ENCODE results near the gene TMEM35B. TPM values are rescaled to one million over a fixed set of nuclear protein-coding genes. Genes with fewer than 3 reads are reported as not detected.

Gene TMEM35B
- total and polyA plus RNA-seq, 8 donors, result 2.0 to 131 (median 16.4) TPM

GRCh38 chr1:35030756-35031446 lies 45.8 kb upstream of the TMEM35B start:
- Histone ChIP-seq H3K27ac (peak overlapping the region; percentile 37 to 97 (median 94)), H3K9me3 (peaks cover 0 to 13% (median 9%) of the 10 kb centered on the region in 4 donors), H3K36me3 (peaks cover 4 to 17% (median 16%) of the 10 kb centered on the region in 4 donors), H3K4me1 (peaks cover 9 to 35% (median 20%) of the 10 kb centered on the region in 4 donors), H3K27me3 (no peaks in the 10 kb centered on the region), H3K4me3 (peak overlapping the region; percentile 67 to 81 (median 72))
- peak in 1 of 2 donors; percentile 73 for DNase-seq
- 3 to 4% (median 3%) methylated on average over 17 of the region's 17 CpGs for WGBS, 5 donors
- intact Hi-C loops (cut with DNase I; ENCODE audit: low total_unique reads), result no loop called here
- TF ChIP-seq POLR2A (IDR thresholded peaks at IDR 0.05), result no peak
- TF ChIP-seq EP300 (IDR thresholded peaks at IDR 0.05), result no peak
- no peak for TF ChIP-seq POLR2AphosphoS5 (IDR thresholded peaks at IDR 0.05)
- TF ChIP-seq, protein P1, sequence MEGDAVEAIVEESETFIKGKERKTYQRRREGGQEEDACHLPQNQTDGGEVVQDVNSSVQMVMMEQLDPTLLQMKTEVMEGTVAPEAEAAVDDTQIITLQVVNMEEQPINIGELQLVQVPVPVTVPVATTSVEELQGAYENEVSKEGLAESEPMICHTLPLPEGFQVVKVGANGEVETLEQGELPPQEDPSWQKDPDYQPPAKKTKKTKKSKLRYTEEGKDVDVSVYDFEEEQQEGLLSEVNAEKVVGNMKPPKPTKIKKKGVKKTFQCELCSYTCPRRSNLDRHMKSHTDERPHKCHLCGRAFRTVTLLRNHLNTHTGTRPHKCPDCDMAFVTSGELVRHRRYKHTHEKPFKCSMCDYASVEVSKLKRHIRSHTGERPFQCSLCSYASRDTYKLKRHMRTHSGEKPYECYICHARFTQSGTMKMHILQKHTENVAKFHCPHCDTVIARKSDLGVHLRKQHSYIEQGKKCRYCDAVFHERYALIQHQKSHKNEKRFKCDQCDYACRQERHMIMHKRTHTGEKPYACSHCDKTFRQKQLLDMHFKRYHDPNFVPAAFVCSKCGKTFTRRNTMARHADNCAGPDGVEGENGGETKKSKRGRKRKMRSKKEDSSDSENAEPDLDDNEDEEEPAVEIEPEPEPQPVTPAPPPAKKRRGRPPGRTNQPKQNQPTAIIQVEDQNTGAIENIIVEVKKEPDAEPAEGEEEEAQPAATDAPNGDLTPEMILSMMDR (IDR thresholded peaks at IDR 0.05), result no peak

DNA sequence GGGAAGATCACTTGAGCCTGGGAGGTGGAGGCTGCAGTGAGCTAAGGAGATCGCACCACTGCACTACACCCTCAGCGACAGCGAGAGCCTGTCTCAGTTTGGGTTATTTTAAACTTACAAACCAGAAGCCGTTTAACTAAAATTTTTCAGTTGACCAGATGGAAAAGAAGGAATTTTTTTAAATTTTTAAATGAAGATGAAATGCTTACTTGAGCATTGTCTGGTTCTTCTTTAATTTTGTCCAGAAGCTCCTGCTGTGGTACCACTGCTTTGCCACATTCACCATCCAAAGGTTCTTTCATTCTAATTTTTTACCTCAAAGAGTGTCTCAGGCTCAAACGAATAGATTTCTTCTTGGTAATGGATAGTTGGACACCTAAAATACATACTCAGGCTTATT lies 45.2 kb upstream of the TMEM35B start:
- no peak for DNase-seq
- H3K27ac ChIP-seq, result peak overlapping the region in 3 of 5 donors; percentile 94 to 97 (median 95)
- no peak for TF ChIP-seq EP300 (IDR thresholded peaks at IDR 0.05)
- TF ChIP-seq, protein P1 (IDR thresholded peaks at IDR 0.05), result no peak
- no peak for TF ChIP-seq POLR2A (IDR thresholded peaks at IDR 0.05)
- no peak for TF ChIP-seq POLR2AphosphoS5 (IDR thresholded peaks at IDR 0.05)
- H3K36me3 ChIP-seq, result peaks cover 4 to 17% (median 16%) of the 10 kb centered on the region in 4 donors
- H3K9me3 ChIP-seq, result peaks cover 0 to 13% (median 9%) of the 10 kb centered on the region in 4 donors
- intact Hi-C loops (cut with DNase I; ENCODE audit: low total_unique reads), result no loop called here
- H3K4me3 ChIP-seq, result peak overlapping the region; percentile 67 to 81 (median 72)
- 73 to 75% (median 74%) methylated on average over 5 of the region's 5 CpGs for WGBS, 5 donors
- no peaks in the 10 kb centered on the region for H3K27me3 ChIP-seq
- H3K4me1 ChIP-seq, result peaks cover 9 to 35% (median 20%) of the 10 kb centered on the region in 4 donors

- peaks cover 4 to 21% (median 16%) of the 10 kb centered on the region in 4 donors for H3K36me3 ChIP-seq
- no peak overlapping the region for H3K27ac ChIP-seq
- H3K4me1 ChIP-seq, result peaks cover 9 to 35% (median 22%) of the 10 kb centered on the region in 4 donors
- peaks cover 0 to 13% (median 9%) of the 10 kb centered on the region in 4 donors for H3K9me3 ChIP-seq
- peak overlapping the region in 3 of 4 donors; percentile 3 to 81 (median 67) for H3K4me3 ChIP-seq
- intact Hi-C loops (cut with DNase I; ENCODE audit: low total_unique reads), result no loop called here
- DNase-seq, result no peak
- TF ChIP-seq POLR2AphosphoS5 (IDR thresholded peaks at IDR 0.05) (no peak), POLR2A (IDR thresholded peaks at IDR 0.05) (no peak), EP300 (IDR thresholded peaks at IDR 0.05) (no peak)
- TF ChIP-seq, protein P1 (IDR thresholded peaks at IDR 0.05), result no peak
- no peaks in the 10 kb centered on the region for H3K27me3 ChIP-seq
Measured at GRCh38 chr1:35029761-35030160, 44.6 kb upstream of the TMEM35B start.

DNA sequence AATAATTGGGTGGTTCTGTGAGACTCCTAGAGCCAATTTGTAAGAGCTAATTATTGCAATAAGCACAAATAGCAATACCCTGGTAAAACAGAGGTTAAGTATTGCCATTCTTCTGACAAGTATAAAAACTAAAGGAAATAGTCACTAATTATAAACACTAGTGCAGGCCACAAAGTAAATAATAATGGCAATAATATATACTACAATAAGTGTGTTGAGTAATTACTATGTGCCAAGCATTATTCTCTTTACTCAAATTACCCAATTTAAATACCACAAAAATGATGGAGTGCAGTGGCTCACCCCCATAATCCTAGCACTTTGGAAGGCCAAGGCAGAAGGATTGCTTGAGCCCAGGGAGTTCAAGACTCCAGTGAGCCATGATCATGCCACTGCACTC lies 31.3 kb upstream of the TMEM35B start:
- Histone ChIP-seq H3K4me3 (no peak overlapping the region), H3K36me3 (peaks cover 10 to 82% (median 76%) of the 10 kb centered on the region in 4 donors), H3K27ac (no peak overlapping the region), H3K27me3 (no peaks in the 10 kb centered on the region), H3K9me3 (no peaks in the 10 kb centered on the region), H3K4me1 (no peaks in the 10 kb centered on the region)
- DNase-seq, result no peak
- TF ChIP-seq EP300 (IDR thresholded peaks at IDR 0.05), result no peak
- no peak for TF ChIP-seq POLR2A (IDR thresholded peaks at IDR 0.05)
- TF ChIP-seq, protein P1 (IDR thresholded peaks at IDR 0.05), result no peak
- no peak for TF ChIP-seq POLR2AphosphoS5 (IDR thresholded peaks at IDR 0.05)
- intact Hi-C loops (cut with DNase I; ENCODE audit: low total_unique reads), result no loop called here

Data from stomach (tissue), 9 donors.